Upper lobe of right lung (tissue), 1 donor: ENCODE measurements around the gene CEACAM19. TPM values are rescaled to one million over a fixed set of nuclear protein-coding genes. Genes with fewer than 3 reads are reported as not detected.

Source experiments
- ATAC-seq: fragments of 200-7000 bp; cut with Tn5 transposase; one replicate; pipeline ENCODE4 v1.9.1; 2020; ENCODE audit warnings: mild to moderate bottlenecking, moderate library complexity
- DNase-seq: peaks from one replicate; pipeline ENCODE4 v3.0.0-alpha.2; 2020
- H3K27ac ChIP-seq: fragments of 200-600 bp; one replicate; pipeline ENCODE4 v1.8.0; 2022
- H3K27me3 ChIP-seq: fragments of 200-600 bp; one replicate; pipeline ENCODE4 v1.8.0; 2022; ENCODE audit warnings: mild to moderate bottlenecking
- H3K36me3 ChIP-seq: fragments of 200-600 bp; one replicate; pipeline ENCODE4 v1.8.0; 2022
- H3K4me1 ChIP-seq: fragments of 200-600 bp; one replicate; pipeline ENCODE4 v1.8.0; 2022
- H3K4me3 ChIP-seq: fragments of 200-600 bp; one replicate; pipeline ENCODE4 v1.8.0; 2022; ENCODE audit warnings: mild to moderate bottlenecking
- H3K9me3 ChIP-seq: fragments of 200-600 bp; one replicate; pipeline ENCODE4 v1.8.0; 2022
- intact Hi-C: fragments of 100-400 bp; cut with DNase I; formaldehyde crosslinking; loops from one replicate; pipeline ENCODE4 v1.11.0; 2022
- total RNA-seq: library from RNA; stranded (reverse); fragmentation: NEBNext Ultra II Directional; extraction: Animal tissue kit (Norgen Biotek cat#: 25700); gene quantifications from one replicate; pipeline ENCODE4 v1.2.1, GENCODE V29; 2021
- TF ChIP-seq, protein P1 (sequence below): fragments of 200-600 bp; IDR thresholded peaks from one replicate; pipeline ENCODE4 v1.8.0; 2022; ENCODE audit warnings: antibody characterized with exemption
- donor health status: DM: no; HTN: yes; CAD: no; lungs with severe emphysema.

The CEACAM19 gene
- total RNA-seq, 1 donor from 2014 or later: 7.6 TPM

GRCh38 chr19:44702551-44703176 is 31.4 kb downstream of the CEACAM19 start:
- Histone ChIP-seq H3K27me3 (no peaks in the 10 kb centered on the region), H3K36me3 (no peaks in the 10 kb centered on the region), H3K4me3 (no peak overlapping the region), H3K9me3 (no peaks in the 10 kb centered on the region), H3K27ac (no peak overlapping the region), H3K4me1 (no peaks in the 10 kb centered on the region)
- ATAC-seq (no peak), DNase-seq (no peak)
- TF ChIP-seq, protein P1, sequence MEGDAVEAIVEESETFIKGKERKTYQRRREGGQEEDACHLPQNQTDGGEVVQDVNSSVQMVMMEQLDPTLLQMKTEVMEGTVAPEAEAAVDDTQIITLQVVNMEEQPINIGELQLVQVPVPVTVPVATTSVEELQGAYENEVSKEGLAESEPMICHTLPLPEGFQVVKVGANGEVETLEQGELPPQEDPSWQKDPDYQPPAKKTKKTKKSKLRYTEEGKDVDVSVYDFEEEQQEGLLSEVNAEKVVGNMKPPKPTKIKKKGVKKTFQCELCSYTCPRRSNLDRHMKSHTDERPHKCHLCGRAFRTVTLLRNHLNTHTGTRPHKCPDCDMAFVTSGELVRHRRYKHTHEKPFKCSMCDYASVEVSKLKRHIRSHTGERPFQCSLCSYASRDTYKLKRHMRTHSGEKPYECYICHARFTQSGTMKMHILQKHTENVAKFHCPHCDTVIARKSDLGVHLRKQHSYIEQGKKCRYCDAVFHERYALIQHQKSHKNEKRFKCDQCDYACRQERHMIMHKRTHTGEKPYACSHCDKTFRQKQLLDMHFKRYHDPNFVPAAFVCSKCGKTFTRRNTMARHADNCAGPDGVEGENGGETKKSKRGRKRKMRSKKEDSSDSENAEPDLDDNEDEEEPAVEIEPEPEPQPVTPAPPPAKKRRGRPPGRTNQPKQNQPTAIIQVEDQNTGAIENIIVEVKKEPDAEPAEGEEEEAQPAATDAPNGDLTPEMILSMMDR: no peak
- intact Hi-C loops: no loop called here

- intact Hi-C loops: no loop called here
Observed at GRCh38 chr19:44703336-44704078, 32.2 kb downstream of the CEACAM19 start.

DNA sequence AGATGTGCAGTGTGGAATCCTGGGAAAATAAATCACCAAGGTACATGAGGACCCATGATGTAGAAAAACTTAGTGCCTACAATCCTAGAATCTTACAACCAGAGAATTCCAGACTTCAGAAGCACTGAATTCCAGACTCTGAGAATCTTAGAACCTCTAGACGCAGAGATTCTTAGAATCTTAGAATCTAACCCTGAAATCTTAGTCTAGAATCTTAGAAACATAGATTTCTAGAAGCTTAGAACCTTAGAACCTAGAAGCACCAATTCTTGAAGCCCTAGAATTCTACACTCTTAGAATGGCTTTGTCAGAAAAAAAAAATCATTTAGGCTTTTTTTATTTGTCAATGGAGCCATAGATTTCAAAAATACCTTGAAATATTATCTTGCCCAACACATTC is 33.7 kb downstream of the CEACAM19 start:
- intact Hi-C loops: no loop called here

More at GRCh38 chr19:44703336-44704078, 32.2 kb downstream of the CEACAM19 start:
- no peaks in the 10 kb centered on the region for H3K27me3 ChIP-seq
- H3K36me3 ChIP-seq: no peaks in the 10 kb centered on the region
- ATAC-seq: no peak
- no peaks in the 10 kb centered on the region for H3K4me1 ChIP-seq
- DNase-seq: no peak
- no peaks in the 10 kb centered on the region for H3K9me3 ChIP-seq
- no peak overlapping the region for H3K4me3 ChIP-seq
- TF ChIP-seq, protein P1: no peak
- no peak overlapping the region for H3K27ac ChIP-seq

GRCh38 chr19:44705502-44706010 is 34.3 kb downstream of the CEACAM19 start:
- Histone ChIP-seq H3K4me3 (no peak overlapping the region), H3K27ac (no peak overlapping the region), H3K27me3 (no peaks in the 10 kb centered on the region), H3K36me3 (no peaks in the 10 kb centered on the region), H3K4me1 (no peaks in the 10 kb centered on the region), H3K9me3 (no peaks in the 10 kb centered on the region)
- ATAC-seq (no peak), DNase-seq (no peak)
- intact Hi-C loops: no loop called here
- TF ChIP-seq, protein P1: no peak

More for the DNA sequence above, 33.7 kb downstream of the CEACAM19 start:
- ATAC-seq (no peak), DNase-seq (no peak)
- no peaks in the 10 kb centered on the region for H3K9me3 ChIP-seq
- no peaks in the 10 kb centered on the region for H3K36me3 ChIP-seq
- TF ChIP-seq, protein P1: no peak
- H3K27ac ChIP-seq: no peak overlapping the region
- no peaks in the 10 kb centered on the region for H3K4me1 ChIP-seq
- no peak overlapping the region for H3K4me3 ChIP-seq
- no peaks in the 10 kb centered on the region for H3K27me3 ChIP-seq

DNA sequence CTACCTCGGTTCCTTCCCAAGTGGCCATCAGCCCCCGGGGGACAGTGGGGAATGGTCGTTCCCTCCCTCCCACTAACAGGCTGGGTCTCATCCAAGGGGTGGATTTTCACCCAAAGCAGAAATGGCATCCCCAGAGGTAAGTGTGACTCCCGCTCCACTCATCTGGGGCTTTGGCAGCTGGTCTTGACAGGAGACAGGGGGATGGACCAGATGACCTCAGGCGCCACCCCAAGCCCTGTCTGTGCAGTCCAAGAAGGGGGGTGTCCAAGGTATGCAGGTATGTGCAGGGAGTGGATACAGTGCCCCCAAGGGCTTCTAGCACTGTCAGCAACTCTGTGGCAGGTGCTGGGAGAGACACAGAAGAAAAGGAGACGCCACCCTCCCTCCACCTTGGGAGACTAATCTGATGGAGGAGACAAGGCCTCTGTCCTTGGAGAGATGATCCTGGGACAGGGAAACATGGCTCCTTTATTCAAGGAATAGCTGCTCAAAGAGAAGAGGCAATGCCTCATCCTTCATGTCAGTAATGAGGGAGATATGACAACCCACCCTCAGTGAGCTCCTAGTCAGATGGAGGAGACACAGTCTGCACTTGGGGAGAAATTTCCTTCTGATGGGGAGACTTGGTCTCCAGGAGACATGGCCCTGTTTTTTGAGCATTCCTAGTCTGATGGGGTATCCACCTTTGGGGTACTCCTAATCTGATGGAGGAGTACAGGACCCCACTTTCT is 35.4 kb downstream of the CEACAM19 start:
- no peaks in the 10 kb centered on the region for H3K4me1 ChIP-seq
- ATAC-seq (no peak), DNase-seq (no peak)
- no peaks in the 10 kb centered on the region for H3K9me3 ChIP-seq
- no peaks in the 10 kb centered on the region for H3K36me3 ChIP-seq
- H3K27ac ChIP-seq: no peak overlapping the region
- TF ChIP-seq, protein P1: no peak
- H3K4me3 ChIP-seq: no peak overlapping the region
- intact Hi-C loops: no loop called here
- no peaks in the 10 kb centered on the region for H3K27me3 ChIP-seq
